C4-2B (cell line): ENCODE measurements around the gene RTEL1.

Source experiments
- ZFX ChIP-seq: fragments of 450-650 bp; IDR thresholded peaks from 2 replicates; pipeline ENCODE4 v1.6.1; 2017
- TF ChIP-seq, protein P1 (sequence below): fragments of 450-650 bp; conservative IDR thresholded peaks from 2 replicates; pipeline ENCODE4 v1.5.1; 2017; ENCODE audit warnings: mild to moderate bottlenecking

DNA sequence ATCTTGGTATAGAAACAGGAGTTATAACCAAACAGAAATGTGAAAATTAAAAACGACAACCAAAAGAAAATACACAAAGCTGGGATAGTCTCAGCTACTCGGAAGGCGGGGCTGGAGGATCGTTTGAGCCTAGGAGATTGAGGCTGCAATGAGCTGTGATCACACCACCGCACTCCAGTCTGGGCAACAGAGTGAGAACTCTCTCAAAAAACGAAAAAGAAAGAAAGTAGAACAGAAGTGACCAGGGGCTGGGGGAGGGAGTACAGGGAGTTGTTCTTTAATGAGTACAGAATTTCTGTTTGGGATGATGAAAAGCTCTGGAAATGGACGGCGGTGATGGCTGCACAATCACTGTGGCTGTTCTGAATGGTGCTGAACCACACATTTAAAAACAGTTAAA, 37.1 kb upstream of the RTEL1 start:
- TF ChIP-seq ZFX, result no peak
- TF ChIP-seq, protein P1, sequence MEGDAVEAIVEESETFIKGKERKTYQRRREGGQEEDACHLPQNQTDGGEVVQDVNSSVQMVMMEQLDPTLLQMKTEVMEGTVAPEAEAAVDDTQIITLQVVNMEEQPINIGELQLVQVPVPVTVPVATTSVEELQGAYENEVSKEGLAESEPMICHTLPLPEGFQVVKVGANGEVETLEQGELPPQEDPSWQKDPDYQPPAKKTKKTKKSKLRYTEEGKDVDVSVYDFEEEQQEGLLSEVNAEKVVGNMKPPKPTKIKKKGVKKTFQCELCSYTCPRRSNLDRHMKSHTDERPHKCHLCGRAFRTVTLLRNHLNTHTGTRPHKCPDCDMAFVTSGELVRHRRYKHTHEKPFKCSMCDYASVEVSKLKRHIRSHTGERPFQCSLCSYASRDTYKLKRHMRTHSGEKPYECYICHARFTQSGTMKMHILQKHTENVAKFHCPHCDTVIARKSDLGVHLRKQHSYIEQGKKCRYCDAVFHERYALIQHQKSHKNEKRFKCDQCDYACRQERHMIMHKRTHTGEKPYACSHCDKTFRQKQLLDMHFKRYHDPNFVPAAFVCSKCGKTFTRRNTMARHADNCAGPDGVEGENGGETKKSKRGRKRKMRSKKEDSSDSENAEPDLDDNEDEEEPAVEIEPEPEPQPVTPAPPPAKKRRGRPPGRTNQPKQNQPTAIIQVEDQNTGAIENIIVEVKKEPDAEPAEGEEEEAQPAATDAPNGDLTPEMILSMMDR, result no peak
